Eye (tissue), 1 donor: ENCODE results near the gene CASP6.

Experiments used
- DNase-seq: peaks from one replicate; pipeline ENCODE4 v3.0.0-alpha.2; 2015

Gene CASP6

GRCh38 chr4:109702950-109703663 is at the start of gene CASP6:
TSS of gene CASP6 (minus strand) at chr4:109703445. CDS start at chr4:109703395, 50 bp downstream.
- peak; percentile 93 for DNase-seq

GRCh38 chr4:109752525-109752924 is 49.3 kb upstream of the CASP6 start:
- DNase-seq = peak; percentile 66

DNA sequence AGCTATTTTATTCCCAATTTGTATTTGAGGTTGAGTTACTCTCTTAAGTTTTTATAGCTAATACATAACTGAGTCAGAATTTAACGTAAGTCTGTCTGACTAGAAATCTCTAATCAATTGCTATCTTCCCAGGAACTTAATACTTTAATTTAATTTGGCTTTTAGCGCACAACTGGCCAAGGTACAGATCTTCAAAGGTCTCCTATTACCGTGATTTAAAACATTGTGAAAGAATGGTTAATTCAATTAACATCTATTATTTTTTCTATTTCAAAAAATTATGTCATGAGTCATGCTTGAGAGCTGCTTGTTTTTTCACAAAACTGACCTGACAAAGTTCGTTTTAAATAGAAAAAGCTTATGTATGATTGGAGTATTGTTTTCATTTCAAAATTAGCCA is 48.6 kb upstream of the CASP6 start:
- DNase-seq = peak; percentile 16

DNA sequence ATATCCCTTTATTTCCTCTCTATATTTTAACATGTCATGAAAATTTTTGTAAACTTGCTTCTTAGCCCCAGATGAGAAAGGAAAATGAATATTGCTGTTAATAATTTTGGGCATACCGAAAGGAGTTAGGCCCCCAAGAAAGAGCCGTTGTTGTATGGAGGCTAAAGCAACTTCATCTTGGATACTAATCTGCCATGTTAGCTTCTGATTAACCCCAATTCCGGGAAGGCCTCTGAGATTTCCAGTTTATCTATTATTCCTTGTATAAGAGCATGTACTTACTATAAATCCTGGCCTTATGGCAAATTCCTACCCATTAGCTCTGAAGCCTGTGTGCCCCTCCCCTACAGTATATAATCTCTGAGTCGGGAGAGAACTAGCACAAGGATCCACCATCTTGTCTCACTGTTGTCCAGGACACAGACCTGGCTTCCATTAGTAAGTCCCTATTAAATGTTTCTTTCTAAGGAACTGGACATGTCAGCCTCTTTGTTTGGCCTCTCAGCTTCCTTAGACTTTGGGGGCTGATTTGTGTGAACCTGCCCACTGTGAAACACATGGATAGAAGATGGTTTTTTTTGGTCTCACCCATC is 47.5 kb upstream of the CASP6 start:
- no peak for DNase-seq

GRCh38 chr4:109749388-109750082 is 46.3 kb upstream of the CASP6 start:
- no peak for DNase-seq

GRCh38 chr4:109748114-109748513 is 44.9 kb upstream of the CASP6 start:
- DNase-seq = no peak

GRCh38 chr4:109746728-109747127 is 43.5 kb upstream of the CASP6 start:
- no peak for DNase-seq

GRCh38 chr4:109745830-109746229 is 42.6 kb upstream of the CASP6 start:
- no peak for DNase-seq

DNA sequence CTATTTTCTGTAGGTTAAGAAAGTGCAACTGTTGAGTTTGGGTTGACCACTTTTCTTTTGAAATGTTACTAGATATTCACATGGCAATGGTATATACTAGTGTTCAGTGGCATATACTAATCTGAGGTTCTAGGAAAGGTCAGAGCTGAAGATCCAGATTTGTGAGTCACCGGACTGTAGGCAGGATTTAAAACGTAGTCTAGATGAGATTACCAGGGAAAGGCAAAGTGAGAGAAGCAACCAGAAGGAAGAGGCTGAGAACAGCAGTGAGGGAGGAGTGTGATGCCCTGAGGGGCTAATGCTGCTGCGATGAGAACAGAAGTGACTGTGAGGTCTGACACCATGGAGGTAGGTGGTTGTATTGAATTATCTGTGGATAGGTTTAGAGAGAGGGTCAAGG is 36.3 kb upstream of the CASP6 start:
- DNase-seq = no peak

- DNase-seq = no peak
These were observed 35.0 kb upstream of the CASP6 start for GRCh38 chr4:109738104-109738872.

DNA sequence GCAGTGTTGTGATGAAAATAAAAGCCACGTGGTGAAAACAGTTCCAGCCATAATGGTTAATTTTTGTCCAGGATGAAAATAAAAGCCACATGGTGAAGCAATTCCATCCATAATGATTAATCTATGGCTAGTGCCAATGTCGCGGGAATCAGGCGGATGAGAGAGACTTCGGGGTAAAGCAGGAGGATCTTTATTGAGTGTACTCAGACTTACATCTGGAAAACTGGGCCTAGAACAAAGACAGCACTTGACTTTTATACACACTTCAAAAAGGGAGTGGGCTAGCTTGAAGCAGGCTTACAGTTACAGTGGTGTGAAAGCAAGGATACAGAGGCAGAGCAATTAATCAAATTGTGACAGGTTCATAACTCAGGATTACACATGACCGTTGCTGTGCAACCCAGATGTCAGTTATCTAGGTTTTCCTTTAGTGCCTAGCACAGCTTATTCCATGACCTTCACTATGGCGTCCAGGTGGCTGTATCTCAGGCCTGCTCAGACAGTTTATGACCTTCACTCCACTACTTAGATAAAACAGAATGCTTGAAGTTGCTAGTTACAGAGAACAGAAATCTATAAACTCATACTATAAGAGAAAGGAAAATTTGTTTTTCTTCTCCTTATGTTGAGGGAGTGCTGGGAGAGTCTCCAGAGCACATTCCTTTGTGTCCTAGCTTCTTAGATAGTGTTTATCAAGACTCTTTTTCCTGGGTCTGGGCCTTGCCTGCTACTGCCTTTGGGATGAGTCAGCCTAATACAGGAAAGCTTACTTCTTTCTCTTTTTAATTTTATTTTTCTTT is 32.5 kb upstream of the CASP6 start:
- no peak for DNase-seq

- no peak for DNase-seq
These were observed 30.5 kb upstream of the CASP6 start for GRCh38 chr4:109733728-109734127.

DNA sequence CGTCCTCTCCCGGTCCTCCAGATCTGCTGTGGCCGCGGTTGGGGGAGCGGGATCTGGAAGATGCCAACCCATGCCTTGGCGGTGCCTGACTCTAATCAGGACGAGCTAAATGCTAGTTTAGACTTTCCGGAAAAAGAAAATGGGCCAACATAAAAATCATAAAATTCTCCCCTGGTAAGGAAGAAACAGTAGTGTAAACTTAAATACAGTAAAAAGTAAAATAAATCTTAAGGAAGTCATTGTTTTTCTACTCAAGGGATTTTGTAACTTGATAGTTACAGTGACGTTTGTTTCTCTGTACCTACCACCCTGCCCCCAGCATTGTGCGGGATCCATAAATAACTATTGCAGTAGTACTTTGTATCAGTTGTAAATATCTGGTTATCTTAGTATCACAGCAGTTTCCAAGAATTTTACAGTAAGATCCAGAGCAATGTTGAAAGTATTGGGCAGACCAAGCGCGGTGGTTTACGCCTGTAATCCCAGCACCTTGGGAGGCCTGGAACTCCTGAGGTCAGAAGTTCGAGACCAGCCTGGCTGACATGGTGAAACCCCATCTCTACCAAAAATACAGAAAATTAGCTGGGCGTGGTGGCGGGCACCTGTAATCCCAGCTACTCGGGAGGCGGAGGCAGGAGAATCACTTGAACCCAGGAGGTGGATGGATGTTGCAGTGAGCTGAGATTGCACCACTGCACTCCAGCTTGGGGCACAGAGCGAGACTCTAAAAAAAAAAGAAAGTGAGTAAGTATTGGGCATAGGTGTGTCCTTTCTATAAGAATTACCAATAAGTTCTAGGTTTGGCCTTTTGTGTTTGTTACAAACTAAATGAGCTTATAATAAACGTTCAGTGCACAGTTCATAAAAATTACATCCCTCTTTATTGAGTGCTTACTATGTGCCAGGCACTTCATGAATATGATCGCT is 27.6 kb upstream of the CASP6 start:
- DNase-seq = no peak

DNA sequence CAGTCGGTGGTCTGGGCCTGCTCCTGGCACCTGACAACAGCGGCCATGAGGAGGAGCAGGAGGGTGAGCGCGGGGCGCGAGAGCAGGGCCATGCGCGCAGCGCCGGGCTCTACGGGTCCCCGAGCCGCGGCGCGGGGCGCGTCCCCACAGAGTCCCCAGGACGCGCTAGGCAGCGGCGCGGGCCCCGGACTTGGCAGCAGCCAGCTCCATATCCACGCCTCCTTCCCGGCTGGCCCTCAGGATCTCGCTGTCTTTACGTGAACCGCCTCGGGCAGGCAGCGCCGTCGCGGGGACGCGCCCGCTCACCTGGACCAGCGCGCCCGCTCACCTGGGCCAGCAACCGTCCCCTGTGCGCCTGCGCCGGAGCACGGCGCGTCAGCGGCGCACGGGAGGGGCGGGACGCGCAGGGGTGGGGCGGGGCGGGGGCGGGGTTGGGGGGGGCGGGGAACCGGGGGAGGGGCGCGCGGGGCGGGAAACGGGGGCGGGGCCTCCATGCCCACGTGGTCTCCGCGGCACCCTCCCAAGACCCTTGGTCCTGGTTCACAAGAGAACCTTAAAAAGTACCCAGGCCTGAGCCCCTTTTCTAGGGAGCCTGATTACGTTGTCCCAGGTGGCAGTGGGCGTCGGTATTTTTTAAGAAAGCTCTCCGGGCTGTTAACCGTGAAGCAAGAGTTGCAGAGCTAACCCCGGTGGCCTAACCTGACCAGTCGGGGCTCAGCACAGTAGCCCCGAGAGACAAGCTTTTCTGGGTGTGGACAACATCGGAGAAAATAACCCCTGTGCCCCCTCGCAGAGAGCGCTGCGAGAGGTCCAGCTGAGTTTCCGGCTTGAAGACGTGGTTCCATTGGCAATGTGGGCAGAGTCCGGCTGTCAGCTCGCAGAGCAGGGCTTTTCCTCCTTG is 26.7 kb upstream of the CASP6 start, which contains the start of gene PLA2G12A:
TSS of gene PLA2G12A (minus strand) at position 353 of the 901 bp plus-strand sequence. CDS start at position 92, 261 bp downstream.
- DNase-seq = peak; percentile 90

DNA sequence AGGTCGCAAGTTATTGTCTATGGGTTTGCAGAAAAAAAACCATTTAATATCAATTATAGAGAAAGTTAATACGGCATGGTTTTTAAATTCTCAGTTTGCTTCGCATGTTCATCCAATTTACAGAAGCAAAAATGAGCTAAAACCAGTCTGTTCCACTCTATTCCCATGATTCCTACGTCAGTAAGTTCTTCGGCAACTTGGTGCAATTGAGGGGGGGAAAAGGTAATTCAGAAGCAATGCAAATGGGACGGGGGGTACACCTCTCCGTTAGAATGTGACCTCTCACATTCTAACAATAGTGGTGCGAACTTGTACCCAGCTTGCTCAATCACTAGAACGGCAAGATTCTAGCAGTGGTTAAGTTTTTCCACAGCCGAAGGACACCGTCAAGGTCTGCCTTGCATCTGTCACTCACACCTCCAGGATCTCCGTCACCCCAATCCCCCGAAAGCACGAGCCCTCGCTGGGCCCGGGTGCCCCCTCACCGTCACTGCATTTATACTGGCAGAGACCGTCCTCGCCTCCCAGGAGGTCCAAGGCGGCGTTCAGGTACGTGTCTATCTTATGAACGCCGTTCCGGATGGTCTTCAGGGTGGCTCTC is 26.0 kb upstream of the CASP6 start:
- peak; percentile 70 for DNase-seq

- DNase-seq = no peak
These were observed 25.1 kb upstream of the CASP6 start for GRCh38 chr4:109728385-109728784.

DNA sequence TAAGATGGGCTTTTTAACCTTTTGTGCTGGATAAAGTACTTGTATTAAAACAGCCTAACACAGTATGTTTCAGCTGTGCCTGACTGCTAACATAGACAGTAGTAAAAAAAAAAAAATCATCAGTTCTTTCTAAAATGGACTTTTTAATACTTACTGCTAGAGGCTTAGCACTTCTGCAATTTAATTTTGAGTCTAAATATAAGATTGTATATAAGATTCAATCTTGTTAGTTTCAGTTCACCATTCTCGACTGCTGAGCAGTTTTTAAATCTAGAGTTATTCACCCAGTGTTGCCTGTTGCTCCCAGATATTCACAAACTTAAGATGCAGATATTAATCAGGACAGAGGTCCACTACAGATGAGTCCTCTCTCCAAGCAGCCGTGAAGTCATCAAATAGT is 19.9 kb upstream of the CASP6 start:
- DNase-seq = no peak

DNA sequence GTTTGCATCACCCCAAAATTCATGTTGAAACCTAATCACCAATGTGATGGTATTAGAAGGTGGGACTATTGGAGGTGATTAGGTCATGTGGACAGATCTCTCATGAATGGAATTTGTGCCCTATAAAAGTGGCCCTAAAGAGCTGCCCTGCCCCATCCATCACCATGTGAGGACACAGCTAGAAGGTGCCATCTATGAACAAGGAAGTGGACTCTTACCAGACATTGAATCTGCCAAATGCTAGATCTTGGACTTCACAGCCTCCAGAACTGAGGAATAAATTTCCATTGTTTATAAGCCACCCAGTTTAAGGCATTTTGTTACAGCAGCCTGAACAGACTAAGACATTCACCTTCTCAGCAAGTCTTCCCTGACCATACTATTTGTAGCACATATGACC is 19.1 kb upstream of the CASP6 start:
- no peak for DNase-seq

GRCh38 chr4:109721033-109721432 is 17.8 kb upstream of the CASP6 start:
- no peak for DNase-seq

- no peak for DNase-seq
These were observed 16.4 kb upstream of the CASP6 start for GRCh38 chr4:109719604-109720003.
